Natural killer cell (primary cell): ENCODE data around the gene LYRM4. TPM values are rescaled to one million over a fixed set of nuclear protein-coding genes. Genes with fewer than 3 reads are reported as not detected.

Source experiments
- ATAC-seq, 3 donors: fragments of 150-1000 bp in 2 of 3; fragments of 200-7000 bp in 1 of 3; cut with Tn5 transposase; 1 replicate in 1 of 3; 2 replicates in 2 of 3; pipeline ENCODE4 v1.10.0; 2021; ENCODE audit warnings: mild to moderate bottlenecking in 2 of 3, moderate library complexity in 2 of 3
- DNase-seq, 2 donors: peaks; one replicate each; pipeline versions ENCODE4 v3.0.0 to v3.0.0-alpha.2; 2013 to 2021; ENCODE audit warnings: mixed read lengths in 1 of 2
- H3K27ac ChIP-seq: one replicate; pipeline ENCODE4 v1.5.1; 2013; ENCODE audit warnings: mild to moderate bottlenecking, low read length
- H3K27me3 ChIP-seq: one replicate; pipeline ENCODE4 v1.6.1; 2013; ENCODE audit warnings: low read length; ENCODE audit not compliant: control insufficient read depth, insufficient read depth
- H3K36me3 ChIP-seq: one replicate; pipeline ENCODE4 v1.6.1; 2013; ENCODE audit warnings: low read length; ENCODE audit not compliant: control insufficient read depth, insufficient read depth
- H3K4me1 ChIP-seq: one replicate; pipeline ENCODE4 v1.6.1; 2013; ENCODE audit warnings: low read length; ENCODE audit not compliant: control insufficient read depth, insufficient read depth
- H3K4me3 ChIP-seq: one replicate; pipeline ENCODE4 v1.5.1; 2013; ENCODE audit warnings: low read length
- H3K9me3 ChIP-seq: one replicate; pipeline ENCODE4 v1.6.1; 2013; ENCODE audit warnings: low read length; ENCODE audit not compliant: control insufficient read depth, insufficient read depth
- H3K27ac Mint-ChIP-seq, 2 donors: one replicate each; pipeline ENCODE4 v1.8.0; 2022; ENCODE audit warnings: mild to moderate bottlenecking in 2 of 2, mixed read lengths in 2 of 2, moderate library complexity in 1 of 2
- H3K27me3 Mint-ChIP-seq, 2 donors: one replicate each; pipeline ENCODE4 v1.8.0; 2022; ENCODE audit warnings: low read depth in 2 of 2, mixed read lengths in 2 of 2
- H3K36me3 Mint-ChIP-seq: one replicate; pipeline ENCODE4 v1.8.0; 2022; ENCODE audit warnings: mixed read lengths
- H3K4me1 Mint-ChIP-seq, 2 donors: one replicate each; pipeline ENCODE4 v1.8.0; 2022; ENCODE audit warnings: mixed read lengths in 2 of 2
- H3K4me3 Mint-ChIP-seq: one replicate; pipeline ENCODE4 v1.8.0; 2022; ENCODE audit warnings: mild to moderate bottlenecking, moderate library complexity, mixed read lengths
- H3K9me3 Mint-ChIP-seq, 2 donors: one replicate each; pipeline ENCODE4 v1.8.0; 2022; ENCODE audit warnings: mixed read lengths in 2 of 2
- CTCF ChIP-seq: fragments of 200-600 bp; IDR thresholded peaks from one replicate; pipeline ENCODE4 v1.8.0; 2022; ENCODE audit warnings: antibody characterized with exemption
- WGBS: methylation state at CpG from one replicate; pipeline ENCODE4 v1.1.7; 2013; ENCODE audit warnings: missing lambda C conversion rate; ENCODE audit not compliant: insufficient coverage; 5-methylcytosine and 5-hydroxymethylcytosine counted together
- intact Hi-C: fragments of 100-400 bp; cut with micrococcal nuclease; formaldehyde crosslinking; loops from one replicate; pipeline ENCODE4 v1.14.2; 2022
- total RNA-seq, 4 donors: library from RNA; stranded (reverse); fragments of 120-200 nt in 1 of 4; gene quantifications; one replicate each; pipeline versions ENCODE4 v1.2.3 to v1.2.4, GENCODE V29; 2013 to 2022

LYRM4 gene
- total RNA-seq, 3 donors from 2014 or later (not counting 1 experiment from before 2014, with no cell fraction given) = 9.1 to 11.4 (median 11.1) TPM

- no peaks in the 10 kb centered on the region for H3K9me3 ChIP-seq
- no peaks in the 10 kb centered on the region for H3K9me3 Mint-ChIP-seq
- TF ChIP-seq CTCF = peak; percentile 99
- H3K27me3 ChIP-seq = no peaks in the 10 kb centered on the region
- no peaks in the 10 kb centered on the region for H3K4me1 Mint-ChIP-seq
- intact Hi-C loops = loop anchor here (1.0 kb wide), 3 partner anchors 160 to 1404 kb away; no protein-coding TSS in a partner anchor
- no peaks in the 10 kb centered on the region for H3K36me3 ChIP-seq
- 37% methylated on average over 9 of the region's 9 CpGs for WGBS
- ATAC-seq (peak; percentile 64 to 84 (median 70)), DNase-seq (peak; percentile 79 to 90)
- H3K36me3 Mint-ChIP-seq = no peaks in the 10 kb centered on the region
- H3K4me3 ChIP-seq = no peak overlapping the region
- no peak overlapping the region for H3K27ac Mint-ChIP-seq
- no peak overlapping the region for H3K27ac ChIP-seq
- H3K27me3 Mint-ChIP-seq = no peaks in the 10 kb centered on the region
- H3K4me1 ChIP-seq = no peaks in the 10 kb centered on the region
- H3K4me3 Mint-ChIP-seq = no peak overlapping the region
These were observed 117.0 kb downstream of the LYRM4 start for GRCh38 chr6:5143634-5144311.

DNA sequence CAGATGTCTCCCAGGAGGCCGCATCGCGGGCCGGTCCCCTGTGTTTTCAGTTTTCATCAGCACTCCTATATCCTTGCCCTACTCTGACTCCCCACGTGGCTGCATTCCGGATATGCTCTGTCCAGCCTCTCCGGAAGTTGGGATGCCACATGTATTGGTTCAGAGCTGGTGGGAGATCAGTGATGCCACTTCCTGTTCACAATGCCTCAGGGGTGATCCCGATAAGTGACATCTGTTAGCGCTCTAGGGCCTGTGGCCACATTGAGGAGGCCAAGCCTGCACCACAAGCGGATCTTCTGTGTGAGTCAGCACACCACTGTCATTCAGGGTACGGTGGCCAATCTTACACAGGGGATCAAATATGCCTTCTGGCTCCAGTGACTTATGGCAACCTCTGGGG, 117.8 kb downstream of the LYRM4 start:
- 92% methylated on average over 11 of the region's 11 CpGs for WGBS
- no peaks in the 10 kb centered on the region for H3K36me3 Mint-ChIP-seq
- H3K4me3 ChIP-seq = no peak overlapping the region
- intact Hi-C loops = loop anchor here (1.0 kb wide), 3 partner anchors 160 to 1404 kb away; no protein-coding TSS in a partner anchor
- DNase-seq (no peak), ATAC-seq (peak in 1 of 3 donors; percentile 62)
- H3K27ac ChIP-seq = no peak overlapping the region
- H3K27me3 Mint-ChIP-seq = no peaks in the 10 kb centered on the region
- H3K9me3 Mint-ChIP-seq = no peaks in the 10 kb centered on the region
- no peaks in the 10 kb centered on the region for H3K9me3 ChIP-seq
- no peak for TF ChIP-seq CTCF
- no peaks in the 10 kb centered on the region for H3K4me1 Mint-ChIP-seq
- no peaks in the 10 kb centered on the region for H3K27me3 ChIP-seq
- H3K4me1 ChIP-seq = no peaks in the 10 kb centered on the region
- H3K27ac Mint-ChIP-seq = peak overlapping the region in 1 of 2 donors; percentile 48
- H3K36me3 ChIP-seq = no peaks in the 10 kb centered on the region
- H3K4me3 Mint-ChIP-seq = no peak overlapping the region

DNA sequence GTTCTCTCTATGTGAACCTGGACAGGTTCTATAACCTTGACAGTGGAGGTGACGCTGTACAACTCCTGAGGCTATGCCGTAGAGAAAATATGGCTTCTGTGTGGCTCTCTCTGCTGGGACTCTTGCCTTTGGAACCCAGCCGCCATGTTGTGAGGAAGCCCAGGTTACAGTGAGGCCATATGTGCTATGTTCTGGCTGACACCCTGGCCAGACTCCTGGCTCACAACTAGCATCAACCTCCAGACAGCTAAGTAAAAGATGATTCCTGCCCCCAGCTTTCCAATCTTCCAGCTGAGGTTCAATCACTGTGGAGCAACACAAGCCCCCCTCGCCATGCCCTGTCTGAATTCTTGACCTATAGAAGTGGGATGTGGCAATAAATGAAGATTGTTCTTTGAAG, 118.6 kb downstream of the LYRM4 start:
- no peaks in the 10 kb centered on the region for H3K36me3 Mint-ChIP-seq
- no peaks in the 10 kb centered on the region for H3K36me3 ChIP-seq
- peaks cover 0 to under 1% of the 10 kb centered on the region in 2 donors for H3K4me1 Mint-ChIP-seq
- no peak overlapping the region for H3K27ac ChIP-seq
- H3K4me3 Mint-ChIP-seq = no peak overlapping the region
- H3K9me3 Mint-ChIP-seq = no peaks in the 10 kb centered on the region
- no peak overlapping the region for H3K4me3 ChIP-seq
- no peak overlapping the region for H3K27ac Mint-ChIP-seq
- H3K27me3 ChIP-seq = no peaks in the 10 kb centered on the region
- H3K4me1 ChIP-seq = no peaks in the 10 kb centered on the region
- DNase-seq (no peak), ATAC-seq (no peak)
- no peaks in the 10 kb centered on the region for H3K27me3 Mint-ChIP-seq
- WGBS = 95% methylated on average over 4 of the region's 4 CpGs
- no peaks in the 10 kb centered on the region for H3K9me3 ChIP-seq
- no peak for TF ChIP-seq CTCF
- intact Hi-C loops = no loop called here

GRCh38 chr6:5141046-5141445, 119.7 kb downstream of the LYRM4 start:
- Histone ChIP-seq H3K4me3 (no peak overlapping the region), H3K4me1 (no peaks in the 10 kb centered on the region), H3K27me3 (no peaks in the 10 kb centered on the region), H3K9me3 (no peaks in the 10 kb centered on the region), H3K27ac (no peak overlapping the region), H3K36me3 (no peaks in the 10 kb centered on the region)
- intact Hi-C loops = no loop called here
- Mint-ChIP-seq H3K36me3 (no peaks in the 10 kb centered on the region), H3K4me1 (peaks cover 0 to 7% of the 10 kb centered on the region in 2 donors), H3K9me3 (no peaks in the 10 kb centered on the region), H3K27ac (no peak overlapping the region), H3K4me3 (no peak overlapping the region), H3K27me3 (no peaks in the 10 kb centered on the region)
- TF ChIP-seq CTCF = no peak
- DNase-seq (no peak), ATAC-seq (no peak)
- 100% methylated on average over 2 of the region's 3 CpGs for WGBS
